Activated naive CD8-positive, alpha-beta T cell treated with anti-CD3 and anti-CD28 coated beads, Interleukin-2, amount 10 ng/mL, durations not matched to agents 7 days and 5 days (primary cell): ENCODE results near the gene SLC1A3. TPM values are rescaled to one million over a fixed set of nuclear protein-coding genes. Genes with fewer than 3 reads are reported as not detected.
A peak's percentile ranks its signal among the peaks of the same experiment; 100 is the strongest.

ENCODE experiments used
- ATAC-seq: fragments of 150-1000 bp; cut with Tn5 transposase; one replicate; pipeline ENCODE4 v1.10.0; 2021; ENCODE audit warnings: low read depth, moderate library complexity
- POLR2A ChIA-PET: fragments of 350-600 bp; sonication (Branson Sonifier 250); formaldehyde crosslinking; loops from one replicate; lab custom pipeline; 2021; ENCODE audit warnings: antibody characterized with exemption; lab: Charles Lee
- DNase-seq: peaks from one replicate; pipeline ENCODE4 v3.0.0; 2021
- H3K27ac Mint-ChIP-seq: one replicate; pipeline ENCODE4 v1.8.0; 2022; ENCODE audit warnings: mild to moderate bottlenecking, mixed read lengths
- H3K27me3 Mint-ChIP-seq: one replicate; pipeline ENCODE4 v1.8.0; 2022; ENCODE audit warnings: mild to moderate bottlenecking, moderate library complexity, mixed read lengths
- H3K36me3 Mint-ChIP-seq: one replicate; pipeline ENCODE4 v1.8.0; 2021; ENCODE audit warnings: mild to moderate bottlenecking, mixed read lengths
- H3K4me1 Mint-ChIP-seq: one replicate; pipeline ENCODE4 v1.8.0; 2021; ENCODE audit warnings: mixed read lengths
- H3K4me3 Mint-ChIP-seq: one replicate; pipeline ENCODE4 v1.8.0; 2022; ENCODE audit warnings: mild to moderate bottlenecking, moderate library complexity, mixed read lengths
- H3K9me3 Mint-ChIP-seq: one replicate; pipeline ENCODE4 v1.8.0; 2021; ENCODE audit warnings: mixed read lengths
- total RNA-seq, 2 experiments: library from RNA; stranded (reverse); gene quantifications; one replicate each; pipeline ENCODE4 v1.2.3, GENCODE V29; 2021

The SLC1A3 gene
- total RNA-seq, 2 experiments from 2014 or later: 1.5 to 1.9 TPM

- DNase-seq: no peak
These were observed 115.3 kb downstream of the SLC1A3 start for GRCh38 chr5:36721664-36722235.

GRCh38 chr5:36722900-36723299 is 116.5 kb downstream of the SLC1A3 start:
- ATAC-seq: no peak
- peaks cover 5% of the 10 kb centered on the region for H3K36me3 Mint-ChIP-seq
- H3K4me1 Mint-ChIP-seq: peaks cover 26% of the 10 kb centered on the region
- no peaks in the 10 kb centered on the region for H3K27me3 Mint-ChIP-seq
- POLR2A ChIA-PET: no interaction called here
- no peak for DNase-seq
- H3K27ac Mint-ChIP-seq: peak overlapping the region; percentile 39
- peak overlapping the region; percentile 3 for H3K4me3 Mint-ChIP-seq
- no peaks in the 10 kb centered on the region for H3K9me3 Mint-ChIP-seq

More at GRCh38 chr5:36721664-36722235, 115.3 kb downstream of the SLC1A3 start:
- POLR2A ChIA-PET: no interaction called here
- Mint-ChIP-seq H3K9me3 (no peaks in the 10 kb centered on the region), H3K27me3 (no peaks in the 10 kb centered on the region), H3K4me1 (peaks cover 26% of the 10 kb centered on the region), H3K4me3 (no peak overlapping the region), H3K36me3 (peaks cover 5% of the 10 kb centered on the region), H3K27ac (no peak overlapping the region)
- no peak for ATAC-seq

- no peaks in the 10 kb centered on the region for H3K9me3 Mint-ChIP-seq
- H3K27me3 Mint-ChIP-seq: peaks cover 2% of the 10 kb centered on the region
- ATAC-seq (peak; percentile 16), DNase-seq (no peak)
- POLR2A ChIA-PET: interaction anchor here (0.6 to 1.0 kb wide), 2 partner anchors 152 to 602 kb away, joined by 4 read pairs; no protein-coding TSS in a partner anchor
- H3K4me3 Mint-ChIP-seq: peak overlapping the region; percentile 86
- H3K36me3 Mint-ChIP-seq: peaks cover 5% of the 10 kb centered on the region
- peak overlapping the region; percentile 89 for H3K27ac Mint-ChIP-seq
- peaks cover 27% of the 10 kb centered on the region for H3K4me1 Mint-ChIP-seq
These were observed 117.5 kb downstream of the SLC1A3 start for GRCh38 chr5:36723912-36724311.

DNA sequence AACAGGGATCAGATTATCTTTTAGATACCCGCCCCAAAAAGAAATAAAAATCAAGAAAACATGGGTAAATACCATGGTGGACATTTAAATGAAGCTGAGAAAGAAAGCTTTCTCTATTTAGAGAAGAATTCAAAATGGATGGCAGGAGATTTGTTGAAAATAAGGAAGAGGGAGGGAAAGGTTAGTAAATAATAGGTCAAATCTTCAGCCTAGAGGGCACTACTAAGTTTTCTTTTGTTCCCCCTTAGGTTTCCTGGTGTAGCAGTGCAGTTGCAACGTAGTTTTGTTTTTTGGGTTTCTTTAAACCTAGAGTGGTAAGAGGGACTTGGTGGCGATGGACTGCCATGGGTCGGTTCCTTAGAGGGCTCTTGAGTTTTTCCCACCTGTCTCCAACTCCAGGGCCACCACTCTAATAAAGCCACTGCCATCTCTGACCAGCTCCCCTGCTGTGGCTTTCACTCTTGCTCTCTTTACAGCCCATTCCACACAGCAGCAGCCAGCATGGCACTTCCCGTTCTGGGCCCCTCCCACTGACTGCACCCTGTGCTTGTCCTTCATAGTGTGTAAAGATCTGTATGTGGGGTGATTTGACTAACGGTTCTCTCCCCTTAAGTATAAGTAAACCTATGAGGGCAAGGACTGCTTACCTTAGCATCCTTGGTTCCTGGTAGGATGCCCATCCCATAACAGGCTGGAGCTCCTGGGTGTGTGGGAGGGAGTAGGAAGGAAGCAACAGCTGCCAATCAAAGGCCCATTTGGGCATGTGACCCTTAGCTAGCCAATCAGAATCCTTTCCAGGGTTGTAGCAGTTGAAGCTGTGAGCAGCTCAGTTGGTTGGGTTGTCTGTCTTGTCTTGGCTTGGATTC is 118.3 kb downstream of the SLC1A3 start:
- Mint-ChIP-seq H3K27ac (peak overlapping the region; percentile 89), H3K27me3 (peaks cover 2% of the 10 kb centered on the region), H3K4me1 (peaks cover 28% of the 10 kb centered on the region), H3K9me3 (no peaks in the 10 kb centered on the region), H3K36me3 (peaks cover 5% of the 10 kb centered on the region), H3K4me3 (peak overlapping the region; percentile 86)
- ATAC-seq (peak; percentile 84), DNase-seq (peak; percentile 44)
- POLR2A ChIA-PET: interaction anchor here (0.8 to 1.0 kb wide), 2 partner anchors 151 kb away, joined by 3 to 4 read pairs; no protein-coding TSS in a partner anchor

- no peaks in the 10 kb centered on the region for H3K9me3 Mint-ChIP-seq
These were observed 119.9 kb downstream of the SLC1A3 start for GRCh38 chr5:36726317-36726716.

GRCh38 chr5:36726767-36727166 is 120.4 kb downstream of the SLC1A3 start:
- H3K4me1 Mint-ChIP-seq: peaks cover 28% of the 10 kb centered on the region
- no peak for ATAC-seq
- H3K27me3 Mint-ChIP-seq: peaks cover 2% of the 10 kb centered on the region
- H3K27ac Mint-ChIP-seq: no peak overlapping the region
- peaks cover 2% of the 10 kb centered on the region for H3K36me3 Mint-ChIP-seq
- POLR2A ChIA-PET: no interaction called here
- H3K9me3 Mint-ChIP-seq: no peaks in the 10 kb centered on the region
- no peak overlapping the region for H3K4me3 Mint-ChIP-seq
- DNase-seq: no peak

More at GRCh38 chr5:36726317-36726716, 119.9 kb downstream of the SLC1A3 start:
- POLR2A ChIA-PET: no interaction called here
- Mint-ChIP-seq H3K36me3 (peaks cover 2% of the 10 kb centered on the region), H3K27me3 (peaks cover 2% of the 10 kb centered on the region), H3K4me3 (no peak overlapping the region), H3K27ac (no peak overlapping the region), H3K4me1 (peaks cover 28% of the 10 kb centered on the region)
- ATAC-seq (no peak), DNase-seq (no peak)

DNA sequence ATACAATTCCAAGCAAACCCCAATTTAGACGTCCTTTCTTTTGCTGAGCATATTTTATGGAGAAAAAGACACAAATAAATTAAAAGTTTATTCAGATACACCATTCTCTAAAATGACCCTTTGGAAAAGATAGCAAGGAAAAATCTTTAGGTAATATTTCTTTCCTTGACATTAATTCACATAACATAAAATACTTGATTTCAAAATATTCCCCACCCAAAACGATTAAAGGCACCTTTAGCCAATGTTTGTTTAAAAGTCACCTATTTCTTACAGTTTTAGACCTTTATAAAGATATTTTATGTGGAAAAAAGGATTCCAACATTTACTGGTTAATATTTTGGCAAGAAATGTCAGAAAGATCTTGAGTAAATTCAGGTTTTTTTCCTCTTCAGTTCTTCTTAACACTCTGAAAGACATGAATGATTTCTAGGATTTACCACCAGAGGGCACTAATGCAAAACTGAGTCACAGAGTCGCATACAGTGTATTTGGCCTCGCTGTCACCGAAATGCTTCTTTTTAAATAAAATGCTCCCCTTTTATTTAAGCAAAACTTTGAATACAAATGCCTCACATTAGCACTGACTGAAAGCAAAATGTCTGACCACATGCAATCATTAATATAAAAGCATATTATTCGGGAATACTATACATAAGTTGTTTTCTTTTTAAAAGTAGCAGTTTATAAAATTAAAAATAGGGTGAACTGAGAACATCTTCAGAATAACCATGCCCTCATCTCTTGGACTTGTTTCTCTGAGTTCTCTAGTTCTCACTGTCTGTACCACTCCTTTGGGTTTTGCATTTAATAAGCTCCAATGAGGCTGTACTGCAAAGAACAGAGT is 122.5 kb downstream of the SLC1A3 start:
- DNase-seq: no peak
- H3K4me3 Mint-ChIP-seq: no peak overlapping the region
- H3K9me3 Mint-ChIP-seq: no peaks in the 10 kb centered on the region
- no peaks in the 10 kb centered on the region for H3K36me3 Mint-ChIP-seq
- H3K4me1 Mint-ChIP-seq: peaks cover 14% of the 10 kb centered on the region
- no peak overlapping the region for H3K27ac Mint-ChIP-seq
- peaks cover 2% of the 10 kb centered on the region for H3K27me3 Mint-ChIP-seq
- peak; percentile 43 for ATAC-seq
- POLR2A ChIA-PET: no interaction called here

- H3K36me3 Mint-ChIP-seq: no peaks in the 10 kb centered on the region
- peaks cover 9% of the 10 kb centered on the region for H3K27me3 Mint-ChIP-seq
- POLR2A ChIA-PET: no interaction called here
- H3K9me3 Mint-ChIP-seq: no peaks in the 10 kb centered on the region
- no peak overlapping the region for H3K27ac Mint-ChIP-seq
- H3K4me3 Mint-ChIP-seq: no peak overlapping the region
- DNase-seq (no peak), ATAC-seq (no peak)
- peaks cover 2% of the 10 kb centered on the region for H3K4me1 Mint-ChIP-seq
These were observed 124.3 kb downstream of the SLC1A3 start for GRCh38 chr5:36730537-36731216.

GRCh38 chr5:36733183-36733582 is 126.8 kb downstream of the SLC1A3 start:
- Mint-ChIP-seq H3K36me3 (no peaks in the 10 kb centered on the region), H3K4me1 (peaks cover 2% of the 10 kb centered on the region), H3K27ac (no peak overlapping the region), H3K9me3 (no peaks in the 10 kb centered on the region), H3K27me3 (peaks cover 9% of the 10 kb centered on the region), H3K4me3 (no peak overlapping the region)
- POLR2A ChIA-PET: no interaction called here
- DNase-seq: no peak
- no peak for ATAC-seq

- no peaks in the 10 kb centered on the region for H3K36me3 Mint-ChIP-seq
- peaks cover 11% of the 10 kb centered on the region for H3K27me3 Mint-ChIP-seq
- H3K4me3 Mint-ChIP-seq: no peak overlapping the region
- POLR2A ChIA-PET: interaction anchor here (1.5 kb wide), 1 partner anchor 141 kb away, joined by 5 read pairs; the partner anchor contains the start of gene NIPBL
- no peak overlapping the region for H3K27ac Mint-ChIP-seq
- no peaks in the 10 kb centered on the region for H3K9me3 Mint-ChIP-seq
- H3K4me1 Mint-ChIP-seq: peaks cover under 1% of the 10 kb centered on the region
- DNase-seq: no peak
- no peak for ATAC-seq
These were observed 128.0 kb downstream of the SLC1A3 start for GRCh38 chr5:36734422-36734821.

DNA sequence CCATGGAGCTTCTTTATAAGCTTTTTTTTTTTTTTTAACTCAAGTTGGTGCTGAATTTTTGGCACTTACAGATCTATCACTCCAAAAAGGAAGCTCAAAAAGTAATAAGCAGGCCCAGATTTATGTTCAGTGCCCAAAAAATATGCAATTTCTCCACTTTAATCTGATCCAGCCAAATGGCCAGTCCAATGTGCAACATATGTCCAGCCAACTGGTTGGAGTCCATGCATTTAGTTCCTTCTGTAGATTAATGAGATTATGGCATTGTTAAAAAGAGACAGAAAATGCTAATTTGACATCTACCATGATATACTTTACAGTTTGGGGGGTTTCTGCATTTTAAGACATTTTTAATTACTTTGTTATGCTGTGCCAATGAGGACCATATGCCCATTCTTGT is 129.5 kb downstream of the SLC1A3 start:
- Mint-ChIP-seq H3K27me3 (peaks cover 11% of the 10 kb centered on the region), H3K4me3 (no peak overlapping the region), H3K4me1 (peaks cover 3% of the 10 kb centered on the region), H3K27ac (no peak overlapping the region), H3K9me3 (no peaks in the 10 kb centered on the region), H3K36me3 (no peaks in the 10 kb centered on the region)
- POLR2A ChIA-PET: interaction anchor here (1.5 kb wide), 1 partner anchor 140 kb away, joined by 5 read pairs; the partner anchor contains the start of gene NIPBL
- ATAC-seq (no peak), DNase-seq (no peak)
